Forelimb muscle (tissue), 1 donor: ENCODE data around the gene TRMT1. TPM values are rescaled to one million over a fixed set of nuclear protein-coding genes. Genes with fewer than 3 reads are reported as not detected.

ENCODE experiments used
- DNase-seq: peaks from one replicate; pipeline ENCODE4 v3.0.0-alpha.2; 2013; ENCODE audit warnings: low read depth
- polyA plus RNA-seq: library from polyadenylated mRNA; unstranded; fragments of 120-200 nt; gene quantifications from one replicate; pipeline ENCODE4 v1.2.1, GENCODE V29; 2013; ENCODE audit not compliant: insufficient read length

The TRMT1 gene
- polyA plus RNA-seq, 1 donor: 24.1 TPM

- no peak for DNase-seq
Observed at GRCh38 chr19:13071444-13072187, 44.9 kb downstream of the TRMT1 start.

- no peak for DNase-seq
Observed at GRCh38 chr19:13070425-13071140, 46.0 kb downstream of the TRMT1 start.

- no peak for DNase-seq
Observed at GRCh38 chr19:13069415-13070359, 46.9 kb downstream of the TRMT1 start.

- no peak for DNase-seq
Observed at GRCh38 chr19:13068085-13068846, 48.3 kb downstream of the TRMT1 start.

GRCh38 chr19:13066933-13067807, 49.4 kb downstream of the TRMT1 start:
- DNase-seq: no peak

GRCh38 chr19:13066226-13066625, 50.3 kb downstream of the TRMT1 start:
- no peak for DNase-seq

- DNase-seq: no peak
Observed at GRCh38 chr19:13064092-13064489, 52.4 kb downstream of the TRMT1 start.

- no peak for DNase-seq
Observed at GRCh38 chr19:13063461-13064091, 53.0 kb downstream of the TRMT1 start.

GRCh38 chr19:13062317-13062716, 54.2 kb downstream of the TRMT1 start:
- no peak for DNase-seq

GRCh38 chr19:13060964-13061927, 55.3 kb downstream of the TRMT1 start:
- DNase-seq: no peak

- DNase-seq: no peak
Observed at GRCh38 chr19:13060233-13060963, 56.1 kb downstream of the TRMT1 start.

- no peak for DNase-seq
Observed at GRCh38 chr19:13058951-13059660, 57.4 kb downstream of the TRMT1 start.

- no peak for DNase-seq
Observed at GRCh38 chr19:13057744-13058143, 58.8 kb downstream of the TRMT1 start.

- no peak for DNase-seq
Observed at GRCh38 chr19:13057147-13057572, 59.4 kb downstream of the TRMT1 start.

- DNase-seq: no peak
Observed at GRCh38 chr19:13056052-13056660, 60.4 kb downstream of the TRMT1 start.

GRCh38 chr19:13055213-13056051, 61.1 kb downstream of the TRMT1 start:
- no peak for DNase-seq
